ENCODE data around the gene ELMO3.

ELMO3 gene

DNA sequence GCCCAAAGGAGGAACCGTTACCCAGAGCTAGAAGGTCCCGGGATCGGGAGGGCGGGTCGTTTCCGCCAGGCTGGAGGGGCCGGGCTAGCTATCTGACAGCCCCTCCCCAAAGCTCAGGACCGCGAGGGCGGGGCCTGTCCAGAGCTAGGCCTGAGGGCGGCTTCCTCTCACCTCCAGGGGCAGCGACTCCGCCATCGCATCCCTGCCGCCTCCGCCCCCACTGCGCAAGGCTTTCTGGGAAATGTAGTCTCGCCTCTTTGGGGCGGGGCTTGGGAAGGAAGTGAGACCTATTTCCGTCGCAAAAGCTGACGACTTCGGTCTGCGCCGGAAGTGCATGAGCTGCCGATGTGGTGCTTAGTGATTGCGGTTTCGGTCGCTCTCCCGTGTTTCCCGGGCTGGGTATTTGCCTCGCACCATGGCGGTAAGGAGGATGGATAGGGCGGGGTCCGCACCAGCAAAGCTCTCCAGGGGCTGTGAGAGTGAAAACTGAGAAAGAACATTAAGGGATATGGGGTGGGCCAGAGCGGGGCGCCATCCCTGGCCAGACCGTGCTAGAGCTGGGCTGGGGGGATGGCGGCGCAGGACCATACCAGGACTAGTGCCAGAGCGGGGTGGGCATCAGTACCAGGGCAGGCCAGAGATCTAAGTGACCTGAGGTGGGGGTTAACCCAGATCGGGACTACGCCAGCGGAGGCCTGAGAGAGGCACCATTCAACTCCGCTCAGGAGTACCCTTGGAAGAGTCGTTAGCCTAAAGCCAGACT is 28.1 kb downstream of the ELMO3 start, which contains the start of gene TMEM208:
Gene TMEM208, plus strand, starts transcription at position 327 of the 763 bp plus-strand sequence. Its CDS starts 89 bp downstream, at position 416.
- peak; percentile 94 for DNase-seq

DNA sequence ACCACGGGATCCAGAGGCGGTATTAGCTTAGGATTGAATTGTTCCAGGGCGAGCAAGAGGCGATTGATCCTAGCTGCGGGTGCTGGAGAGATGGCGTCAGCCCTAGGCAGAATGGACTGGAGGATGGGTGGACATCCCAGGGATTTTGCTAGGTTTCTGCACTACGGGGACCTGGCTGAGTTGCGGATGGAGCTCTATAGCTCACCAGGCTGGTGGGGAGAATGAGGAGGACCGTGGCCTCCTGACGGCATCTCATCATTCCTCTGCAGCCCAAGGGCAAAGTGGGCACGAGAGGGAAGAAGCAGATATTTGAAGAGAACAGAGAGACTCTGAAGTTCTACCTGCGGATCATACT is 28.6 kb downstream of the ELMO3 start:
- DNase-seq = no peak

DNA sequence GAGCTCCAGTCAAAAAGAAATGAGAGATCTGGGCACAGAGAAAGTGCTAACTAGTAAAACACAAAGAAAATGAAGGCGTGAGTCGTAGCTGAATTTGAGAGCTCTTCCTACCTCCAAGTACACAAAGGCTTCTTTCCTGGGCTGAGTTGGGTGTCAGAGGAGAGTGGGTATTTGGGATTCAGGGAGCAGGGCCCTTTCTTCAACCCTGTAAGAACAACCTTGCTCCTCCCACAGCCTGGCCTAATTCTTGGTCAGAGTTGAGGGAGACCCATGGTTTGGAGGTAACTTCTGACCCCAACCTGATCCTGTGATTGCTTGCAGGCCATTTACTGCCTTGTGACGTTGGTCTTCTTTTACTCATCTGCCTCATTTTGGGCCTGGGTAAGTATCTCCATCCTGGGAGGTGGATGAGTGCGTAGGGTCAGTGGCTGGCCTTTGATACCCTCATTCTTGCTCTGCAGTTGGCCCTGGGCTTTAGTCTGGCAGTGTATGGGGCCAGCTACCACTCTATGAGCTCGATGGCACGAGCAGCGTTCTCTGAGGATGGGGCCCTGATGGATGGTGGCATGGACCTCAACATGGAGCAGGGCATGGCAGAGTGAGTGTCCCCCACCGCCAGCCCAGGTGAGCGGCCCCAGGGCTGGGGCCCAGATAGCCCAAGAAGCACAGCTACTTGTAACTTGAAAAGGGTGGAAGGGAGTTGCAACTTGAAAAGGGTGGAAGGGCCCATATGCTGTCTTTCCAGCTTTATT is 29.3 kb downstream of the ELMO3 start:
- DNase-seq = no peak

DNA sequence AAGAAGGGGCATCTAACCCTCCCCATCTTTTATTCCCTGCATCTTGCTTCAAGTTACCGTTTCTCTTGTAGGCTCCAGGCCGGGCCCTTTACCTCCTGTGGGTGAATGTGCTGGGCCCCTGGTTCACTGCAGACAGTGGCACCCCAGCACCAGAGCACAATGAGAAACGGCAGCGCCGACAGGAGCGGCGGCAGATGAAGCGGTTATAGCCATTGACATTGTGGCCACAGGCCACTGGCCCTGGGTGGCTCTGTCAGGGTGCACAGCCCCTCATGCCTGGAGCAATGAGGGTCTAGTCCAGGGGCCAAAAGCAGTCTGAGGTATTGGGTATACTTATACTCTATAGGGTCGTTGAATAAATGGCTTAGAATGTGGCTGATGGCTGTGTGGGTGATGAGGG is 30.0 kb downstream of the ELMO3 start:
- no peak for DNase-seq

DNA sequence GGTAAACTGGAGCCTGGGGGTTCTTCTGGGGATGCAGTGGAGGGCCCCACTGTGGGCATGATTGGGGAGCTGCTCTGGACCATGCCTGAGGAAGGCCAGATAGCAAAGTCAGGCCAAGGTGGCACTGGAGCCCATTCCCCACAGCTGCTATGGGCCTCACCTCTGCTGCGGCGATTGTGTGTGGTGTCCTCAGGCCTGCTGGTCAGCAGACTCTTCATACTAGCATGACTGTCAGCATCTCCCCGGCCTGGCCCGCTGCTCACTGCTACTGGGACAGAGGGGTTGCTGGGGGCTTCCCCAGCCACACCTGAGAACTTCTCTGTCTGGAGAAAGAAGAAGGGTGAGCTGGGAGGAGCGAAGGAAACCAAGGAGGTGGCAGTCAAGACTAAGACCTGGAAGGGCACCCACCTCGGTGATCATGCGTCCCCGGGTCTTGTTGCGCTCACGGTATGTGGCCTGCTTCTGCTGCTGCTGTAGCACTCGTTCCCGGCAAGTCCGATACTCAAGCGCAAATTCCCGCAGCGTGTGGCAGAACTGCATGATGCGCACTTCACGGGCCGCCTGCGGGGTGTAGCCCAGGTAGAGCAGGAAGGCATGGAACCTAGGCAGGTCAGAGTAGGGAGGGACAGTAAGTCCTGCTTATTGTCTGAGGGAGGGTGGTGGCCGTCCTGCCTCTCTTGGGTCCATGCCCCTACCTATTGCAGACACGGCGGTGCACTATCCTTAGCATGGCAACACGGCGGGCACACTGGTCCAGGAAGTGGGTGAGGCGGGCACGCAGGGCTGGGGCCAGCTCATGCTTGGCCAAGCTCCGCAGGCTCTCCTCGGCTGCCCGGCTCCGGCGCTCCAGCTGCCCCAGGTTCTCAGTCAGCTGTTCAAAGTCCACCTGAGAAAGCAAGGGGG is 31.2 kb downstream of the ELMO3 start:
- DNase-seq = no peak

DNA sequence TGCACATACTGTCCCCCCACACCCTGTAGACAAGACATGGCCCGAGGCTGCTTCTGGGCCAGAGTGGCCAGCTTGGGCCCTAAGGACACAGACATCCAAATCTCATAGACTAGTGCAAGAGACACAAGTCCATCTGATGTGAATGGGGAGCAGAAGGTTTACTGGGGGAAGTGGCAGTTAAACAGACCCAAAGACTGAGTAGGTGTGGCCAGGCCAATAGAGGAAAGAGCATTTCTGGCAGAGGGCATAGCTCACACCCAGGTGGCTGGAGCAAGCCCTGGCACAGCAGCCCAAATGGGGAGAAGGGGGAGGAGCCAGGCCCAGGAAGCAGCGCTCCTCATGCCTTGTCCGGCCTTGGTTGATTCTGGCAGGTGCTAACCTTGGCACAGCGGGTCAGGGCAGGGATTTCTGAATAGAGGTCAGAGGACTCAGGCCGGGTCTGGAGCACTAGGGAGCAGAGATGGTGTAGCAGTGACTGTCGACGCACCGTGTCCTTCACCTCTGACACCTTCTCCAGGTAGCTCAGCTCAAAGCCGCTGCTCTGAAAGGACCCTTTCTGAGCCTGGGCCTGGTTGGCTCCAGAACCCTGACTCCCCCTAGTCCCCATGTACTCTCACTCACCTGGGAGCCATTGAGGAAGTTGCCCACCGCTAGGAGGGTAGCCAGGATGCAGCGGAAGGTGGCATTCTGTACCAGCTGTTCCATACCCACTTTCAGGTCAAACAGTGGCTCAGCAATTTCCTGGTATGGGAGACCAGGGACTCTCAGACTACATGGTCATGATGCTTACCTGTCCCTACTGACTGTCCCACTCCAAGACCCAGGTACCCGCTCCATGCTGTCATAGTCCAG is 32.1 kb downstream of the ELMO3 start:
- DNase-seq = no peak

DNA sequence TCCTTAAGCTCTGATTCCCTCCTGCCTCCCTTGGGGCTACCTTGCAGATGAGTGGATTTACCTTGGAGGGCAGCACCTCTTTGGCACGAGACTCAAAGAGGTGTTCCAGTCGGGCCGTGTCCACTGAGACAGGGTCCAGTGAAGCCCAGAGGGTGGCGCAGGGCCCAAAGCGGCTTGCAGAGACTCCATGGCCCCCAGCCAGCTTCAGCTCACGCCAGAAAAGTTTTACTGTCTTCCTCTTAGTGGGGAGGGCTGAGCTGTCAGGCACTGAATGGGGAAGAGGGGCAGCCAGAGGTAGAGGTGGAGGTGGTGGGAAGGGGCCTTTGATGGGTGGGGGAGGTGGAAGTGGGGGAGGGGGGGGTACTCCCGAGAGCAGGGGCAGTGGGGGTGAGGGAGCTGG is 34.7 kb downstream of the ELMO3 start:
- DNase-seq = no peak

DNA sequence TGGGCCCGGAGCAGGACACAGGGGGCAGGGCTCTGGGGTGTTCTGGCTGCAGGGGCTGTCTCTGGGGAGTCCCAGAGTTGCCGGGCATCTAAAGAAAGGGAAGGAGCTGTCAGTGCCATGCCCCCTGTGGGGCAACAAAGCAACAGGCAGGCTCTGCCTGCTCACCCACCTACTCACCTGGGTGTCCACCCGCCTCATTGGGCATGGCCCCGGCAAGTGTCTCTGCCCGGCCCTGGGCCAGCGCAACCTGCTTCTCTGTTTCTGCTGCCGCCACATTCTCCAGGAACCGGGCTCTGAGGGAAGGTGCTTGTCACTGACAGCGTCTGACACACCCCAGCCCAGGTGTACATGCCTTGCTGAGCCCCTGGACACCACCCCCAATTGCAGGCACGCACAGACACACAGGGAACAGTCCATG is 35.3 kb downstream of the ELMO3 start:
- no peak for DNase-seq

DNA sequence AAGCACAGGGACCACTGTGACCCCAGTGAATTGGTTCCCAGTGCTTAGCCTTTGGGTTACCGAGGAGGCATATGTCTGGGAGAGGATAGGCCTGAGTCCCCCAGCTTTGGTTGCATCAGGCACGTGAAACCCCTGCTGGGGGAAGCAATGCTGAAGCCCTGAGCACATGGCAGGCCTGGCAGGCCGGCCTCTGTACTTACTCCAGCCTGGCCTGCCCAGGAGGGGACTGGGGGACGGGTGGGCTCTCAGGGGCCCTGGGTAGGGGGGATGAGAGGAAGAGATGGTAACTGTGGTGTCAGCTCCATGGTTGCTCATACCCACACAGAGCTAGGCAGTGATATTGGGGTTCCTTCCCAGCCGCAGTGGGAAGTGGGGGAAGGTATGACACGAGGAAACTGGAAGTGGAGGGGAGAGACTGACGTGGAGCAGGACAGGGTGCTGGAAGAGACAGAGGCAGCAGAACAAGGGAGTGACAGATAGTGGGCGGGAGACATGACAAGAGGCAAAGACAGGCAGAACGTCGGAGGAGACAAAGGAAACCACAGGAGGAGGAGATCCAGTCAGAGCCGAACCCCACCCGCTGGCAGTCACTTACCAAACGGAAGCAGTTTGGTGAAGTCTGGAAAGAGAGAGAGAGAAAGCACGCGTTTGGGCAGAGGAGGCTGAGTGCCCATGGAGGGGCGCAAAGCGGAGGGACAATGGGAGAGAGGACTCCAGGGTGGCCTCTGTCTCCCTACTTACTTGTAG is 37.1 kb downstream of the ELMO3 start:
- DNase-seq = no peak

DNA sequence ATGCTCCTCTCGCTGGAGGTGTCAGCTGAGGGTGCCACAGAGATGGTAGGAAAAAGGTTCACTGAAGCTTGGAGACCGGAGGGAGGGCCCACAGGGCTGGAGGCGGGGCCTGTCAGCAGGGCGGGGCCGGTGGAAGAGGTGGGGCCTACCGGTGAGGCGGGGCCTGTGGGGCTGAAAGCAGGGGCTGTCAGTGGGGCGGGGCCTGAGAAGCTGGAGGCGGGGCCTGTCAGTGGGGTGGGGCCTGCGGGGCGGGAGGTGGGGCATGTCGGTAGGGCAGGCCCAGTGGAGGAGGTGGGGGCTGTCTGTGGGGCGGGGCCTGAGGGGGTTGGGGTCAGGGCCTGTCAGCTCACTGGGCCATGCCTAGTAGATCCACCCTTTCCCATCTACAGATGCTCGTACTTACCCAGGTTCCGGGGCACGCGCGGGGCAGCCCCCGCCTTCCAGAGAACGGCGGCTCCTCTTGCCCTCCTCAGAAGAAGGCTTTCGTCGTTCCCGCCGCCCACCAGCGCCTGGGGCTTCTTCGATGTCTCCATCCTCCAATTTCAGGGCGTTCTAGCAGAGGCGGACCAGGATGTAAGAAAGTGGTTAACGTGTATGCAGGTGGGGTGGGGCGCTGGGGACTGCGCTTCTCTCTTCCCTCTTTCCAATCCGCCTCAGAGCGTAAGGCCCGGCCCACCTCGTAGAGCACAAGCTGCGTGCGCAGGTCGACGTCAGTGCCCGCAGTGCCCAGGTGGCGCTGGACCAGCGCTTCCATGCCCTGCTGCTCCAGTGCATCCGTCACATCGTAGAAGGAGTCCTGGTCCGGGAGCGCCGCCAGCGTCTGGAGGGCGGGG is 37.8 kb downstream of the ELMO3 start:
- peak; percentile 31 for DNase-seq

DNA sequence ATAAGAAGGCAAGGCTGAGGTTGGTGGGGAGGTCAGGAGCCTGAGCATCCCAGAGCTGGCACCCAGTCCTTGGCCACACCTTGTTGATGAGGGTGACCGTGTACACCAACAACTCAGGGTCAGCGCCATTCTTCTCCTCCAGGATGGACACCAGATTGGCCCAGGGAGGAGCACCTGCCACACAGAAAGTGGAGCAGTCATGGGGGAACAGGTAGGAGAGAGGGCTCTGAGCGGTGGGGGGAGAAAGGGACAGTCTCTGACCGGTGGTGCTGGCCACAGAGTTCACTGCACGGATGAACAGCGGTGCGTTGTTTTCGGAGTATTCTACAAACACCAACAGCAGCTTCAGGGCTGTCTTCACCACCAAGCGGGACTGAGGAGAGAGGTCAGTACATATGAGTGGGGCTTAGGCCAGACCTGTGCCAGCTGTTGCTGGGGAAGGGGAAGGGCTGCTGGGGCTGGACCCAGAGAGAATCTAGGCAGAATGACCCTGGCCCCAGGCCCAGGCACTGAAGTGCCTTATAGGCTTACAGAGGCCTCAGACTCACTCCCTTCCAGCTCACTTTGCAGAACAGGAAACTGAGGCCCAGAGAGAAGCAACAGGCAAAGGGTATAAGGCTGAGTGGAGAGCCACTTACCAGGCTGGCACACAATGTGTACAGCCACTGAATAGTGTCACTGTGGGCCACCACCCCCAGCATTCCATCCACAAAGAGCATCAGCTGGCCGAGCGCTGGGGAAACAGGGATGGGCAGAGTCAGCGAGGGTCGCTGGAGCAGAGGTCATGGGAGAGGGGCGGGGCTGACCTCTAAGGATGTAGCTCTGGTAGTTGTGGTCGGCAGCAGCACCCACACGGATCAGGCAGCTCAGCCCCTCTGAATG is 38.7 kb downstream of the ELMO3 start:
- no peak for DNase-seq

DNA sequence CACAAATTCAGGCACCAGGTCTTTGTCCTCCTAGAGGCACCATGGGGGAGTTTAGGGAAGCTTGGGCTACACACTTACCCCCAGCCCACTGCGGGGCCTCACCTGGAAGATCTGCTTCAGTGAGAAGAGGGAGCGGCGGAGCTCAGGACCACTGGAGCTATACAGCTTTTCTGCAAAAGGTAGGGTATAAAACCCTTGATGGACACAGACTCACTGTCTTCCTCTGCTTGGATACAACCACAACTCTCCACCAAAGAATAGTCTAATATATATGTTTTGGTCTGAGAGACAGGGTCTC is 39.3 kb downstream of the ELMO3 start:
- DNase-seq = no peak

DNA sequence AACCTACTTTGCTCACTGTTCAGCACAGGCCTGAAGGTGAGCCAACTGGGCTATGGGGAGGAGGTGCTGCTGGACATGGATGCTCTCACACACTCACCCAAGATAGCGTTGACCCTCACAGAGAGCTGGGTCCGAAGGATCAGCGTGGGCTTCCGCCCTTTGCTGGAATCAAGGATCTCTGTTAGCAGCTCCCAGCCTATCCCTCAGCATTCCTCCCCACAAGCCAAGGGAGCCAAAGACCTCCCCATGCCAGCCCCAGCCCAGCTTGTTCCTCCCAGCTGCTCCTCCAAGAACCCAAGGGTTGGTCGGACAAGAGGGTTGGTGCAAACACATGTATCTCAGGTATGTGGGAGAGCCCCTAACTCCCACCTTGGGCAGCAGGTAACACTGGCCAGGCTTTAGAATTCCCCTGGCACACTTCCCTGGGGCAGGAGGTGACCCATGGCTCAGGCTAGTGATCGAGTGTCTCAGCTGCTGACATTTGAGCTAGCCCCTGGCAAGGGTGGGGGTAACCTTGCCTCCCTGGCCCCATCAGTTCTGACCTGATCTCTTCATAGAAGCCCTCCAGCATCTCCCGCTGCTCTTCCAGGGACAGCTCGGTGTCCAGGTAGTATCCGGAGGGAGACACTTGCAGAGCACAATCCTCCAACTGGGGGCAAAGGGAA is 40.0 kb downstream of the ELMO3 start:
- DNase-seq = no peak

DNA sequence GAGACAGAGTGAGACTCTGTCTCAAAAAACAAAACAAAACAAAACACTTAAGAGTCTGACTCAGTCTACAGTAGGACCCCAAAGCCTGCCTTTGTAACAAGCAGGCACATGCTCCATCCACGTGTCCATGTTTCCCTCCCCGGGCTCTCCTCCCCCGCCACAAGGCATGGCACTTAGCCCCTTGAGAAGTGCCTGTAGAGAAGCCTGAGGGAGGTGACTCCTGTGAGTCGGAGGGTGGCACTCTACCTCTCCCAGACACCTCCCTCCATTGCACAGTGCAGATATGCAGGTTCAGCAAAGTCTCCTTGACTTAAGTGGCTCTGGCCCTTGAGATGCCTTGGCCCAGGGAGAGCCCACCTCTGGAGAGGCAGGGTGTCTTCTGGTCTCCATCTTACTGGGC is 41.6 kb downstream of the ELMO3 start:
- no peak for DNase-seq

DNA sequence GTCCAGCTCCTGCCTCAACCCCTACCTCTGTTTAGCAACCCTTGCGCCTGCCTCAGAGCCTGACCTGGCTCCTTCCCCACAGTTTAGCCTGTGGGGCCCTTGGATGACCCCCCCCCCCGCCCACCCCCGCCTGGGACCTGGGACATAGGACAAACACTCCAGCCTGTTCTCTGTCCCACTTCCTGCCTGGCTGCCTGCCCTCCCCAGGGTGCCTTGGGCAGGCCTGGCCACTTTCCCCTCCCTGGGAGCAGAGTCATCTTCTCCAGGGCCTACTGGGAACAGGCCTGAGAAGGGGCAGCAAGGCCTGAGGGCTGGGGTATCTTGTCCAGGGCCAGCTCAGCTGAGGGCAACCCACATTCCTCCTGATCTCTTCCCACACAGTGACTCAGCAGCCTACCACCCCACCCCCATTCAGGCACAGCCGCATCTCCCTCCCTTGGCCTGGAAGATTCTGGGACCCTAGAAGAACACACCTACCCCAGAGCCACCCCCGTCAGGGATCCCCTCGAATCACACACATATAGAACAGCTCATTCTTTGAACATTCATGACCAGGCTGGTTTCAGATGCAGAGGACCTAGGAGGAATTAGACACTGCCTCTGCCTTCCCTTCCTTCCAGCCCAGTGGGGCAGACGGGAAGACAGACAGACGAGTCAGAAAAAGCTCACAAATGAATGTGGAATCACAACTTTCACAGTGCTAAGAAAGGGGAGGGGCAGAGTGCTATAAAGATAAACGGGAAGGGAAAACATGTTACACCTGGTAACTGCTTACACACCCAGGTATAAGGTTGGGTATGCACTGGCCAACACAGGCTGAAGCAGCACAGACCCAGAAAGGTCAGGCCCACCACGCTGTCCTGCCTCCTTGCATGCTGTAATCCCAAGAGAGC is 42.3 kb downstream of the ELMO3 start:
- no peak for DNase-seq

DNA sequence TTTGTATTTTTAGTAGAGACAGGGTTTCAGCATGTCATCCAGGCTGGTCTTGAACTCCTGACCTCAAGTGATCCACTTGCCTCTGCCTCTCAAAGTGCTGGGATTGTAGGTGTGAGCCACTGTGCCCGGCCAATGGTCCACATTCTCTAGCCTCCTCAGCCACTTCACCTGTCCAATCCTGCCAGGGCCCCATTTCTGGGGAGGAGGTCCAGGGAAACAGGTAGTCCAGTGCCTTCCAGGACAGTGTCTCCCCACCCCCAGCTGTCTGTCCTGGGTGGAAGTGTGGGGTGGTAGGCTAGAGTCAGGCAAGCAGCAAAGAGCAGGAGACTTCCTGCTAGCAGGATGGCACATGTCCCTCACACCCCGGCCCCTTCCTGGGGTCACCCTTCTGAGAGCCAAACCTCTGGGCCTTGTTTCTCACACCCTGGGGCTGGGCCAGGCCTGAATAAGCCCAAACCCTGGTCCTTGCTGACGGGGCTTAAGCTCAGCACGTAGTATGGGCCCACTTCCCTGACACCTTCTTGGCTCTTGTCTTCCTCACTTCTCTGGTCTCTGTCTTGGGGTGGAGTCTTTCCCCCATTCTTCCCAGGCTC is 43.3 kb downstream of the ELMO3 start:
- DNase-seq = no peak

DNA sequence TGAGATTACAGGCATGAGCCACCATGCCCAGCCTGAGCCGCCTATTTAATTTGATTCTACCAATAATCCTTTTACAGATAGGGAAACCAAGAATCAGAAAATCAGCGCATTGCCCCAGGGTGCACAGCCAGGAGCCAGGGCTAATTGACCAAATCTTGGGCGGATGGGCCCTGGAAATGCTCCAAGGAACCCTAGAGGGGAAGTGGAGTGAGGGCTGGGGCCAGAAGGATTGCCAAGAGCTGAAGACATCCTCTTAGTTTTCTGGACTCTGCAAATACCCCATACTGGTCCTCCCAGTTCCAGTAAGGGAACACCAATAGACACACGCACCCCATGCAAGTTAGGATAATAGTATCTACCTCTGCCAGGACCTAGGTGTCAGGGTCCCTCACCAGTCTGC is 44.5 kb downstream of the ELMO3 start:
- no peak for DNase-seq
